ENCODE data around the gene MAGI1. TPM values are rescaled to one million over a fixed set of nuclear protein-coding genes. Genes with fewer than 3 reads are reported as not detected.

The MAGI1 gene
- total and polyA plus RNA-seq, 2 experiments from 2014 or later = 33.9 to 87.0 TPM

DNA sequence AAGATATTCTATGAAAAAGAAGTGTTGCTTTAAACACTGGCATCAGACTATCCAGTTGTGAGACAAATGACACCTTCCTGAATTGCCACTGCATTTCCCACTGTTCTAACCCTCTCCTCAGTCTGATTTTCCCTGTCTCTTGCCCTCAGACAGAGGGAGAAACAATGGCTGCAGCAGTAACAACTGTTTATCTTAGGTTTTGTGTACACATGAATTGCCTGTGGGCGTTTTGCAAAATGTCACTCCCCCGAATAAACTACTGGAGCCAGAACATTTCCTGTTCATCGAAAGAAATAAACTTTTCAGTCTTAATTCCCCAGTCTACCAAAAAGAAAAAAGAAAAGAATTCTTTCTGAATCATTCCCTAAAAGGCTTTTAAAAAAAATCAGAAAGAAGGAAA lies 155.1 kb downstream of the MAGI1 start:
- Histone ChIP-seq H3K4me1 (ENCODE audit: low read depth) (no peaks in the 10 kb centered on the region), H3K9me3 (ENCODE audit: low read depth) (no peaks in the 10 kb centered on the region), H3K27ac (no peak overlapping the region), H3K4me3 (no peak overlapping the region), H3K36me3 (no peaks in the 10 kb centered on the region), H3K27me3 (no peaks in the 10 kb centered on the region)
- DNase-seq (ENCODE audit: low read depth in 1 of 2, low spot score in 1 of 2) = peak in 1 of 2 donors; percentile 42
- TF ChIP-seq, protein P1, sequence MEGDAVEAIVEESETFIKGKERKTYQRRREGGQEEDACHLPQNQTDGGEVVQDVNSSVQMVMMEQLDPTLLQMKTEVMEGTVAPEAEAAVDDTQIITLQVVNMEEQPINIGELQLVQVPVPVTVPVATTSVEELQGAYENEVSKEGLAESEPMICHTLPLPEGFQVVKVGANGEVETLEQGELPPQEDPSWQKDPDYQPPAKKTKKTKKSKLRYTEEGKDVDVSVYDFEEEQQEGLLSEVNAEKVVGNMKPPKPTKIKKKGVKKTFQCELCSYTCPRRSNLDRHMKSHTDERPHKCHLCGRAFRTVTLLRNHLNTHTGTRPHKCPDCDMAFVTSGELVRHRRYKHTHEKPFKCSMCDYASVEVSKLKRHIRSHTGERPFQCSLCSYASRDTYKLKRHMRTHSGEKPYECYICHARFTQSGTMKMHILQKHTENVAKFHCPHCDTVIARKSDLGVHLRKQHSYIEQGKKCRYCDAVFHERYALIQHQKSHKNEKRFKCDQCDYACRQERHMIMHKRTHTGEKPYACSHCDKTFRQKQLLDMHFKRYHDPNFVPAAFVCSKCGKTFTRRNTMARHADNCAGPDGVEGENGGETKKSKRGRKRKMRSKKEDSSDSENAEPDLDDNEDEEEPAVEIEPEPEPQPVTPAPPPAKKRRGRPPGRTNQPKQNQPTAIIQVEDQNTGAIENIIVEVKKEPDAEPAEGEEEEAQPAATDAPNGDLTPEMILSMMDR (IDR thresholded peaks at IDR 0.05; ENCODE audit: low read depth, low read length) = no peak

GRCh38 chr3:65880350-65880749 lies 158.4 kb downstream of the MAGI1 start:
- H3K36me3 ChIP-seq = no peaks in the 10 kb centered on the region
- H3K4me1 ChIP-seq (ENCODE audit: low read depth) = no peaks in the 10 kb centered on the region
- DNase-seq (ENCODE audit: low read depth in 1 of 2, low spot score in 1 of 2) = no peak
- no peaks in the 10 kb centered on the region for H3K27me3 ChIP-seq
- TF ChIP-seq, protein P1 (IDR thresholded peaks at IDR 0.05; ENCODE audit: low read depth, low read length) = no peak
- H3K9me3 ChIP-seq (ENCODE audit: low read depth) = no peaks in the 10 kb centered on the region
- no peak overlapping the region for H3K4me3 ChIP-seq
- no peak overlapping the region for H3K27ac ChIP-seq

- Histone ChIP-seq H3K9me3 (ENCODE audit: low read depth) (no peaks in the 10 kb centered on the region), H3K27me3 (no peaks in the 10 kb centered on the region), H3K36me3 (no peaks in the 10 kb centered on the region), H3K4me1 (ENCODE audit: low read depth) (no peaks in the 10 kb centered on the region), H3K27ac (no peak overlapping the region), H3K4me3 (no peak overlapping the region)
- TF ChIP-seq, protein P1 (IDR thresholded peaks at IDR 0.05; ENCODE audit: low read depth, low read length) = no peak
- DNase-seq (ENCODE audit: low read depth in 1 of 2, low spot score in 1 of 2) = no peak
Measured at GRCh38 chr3:65879372-65879771, 159.3 kb downstream of the MAGI1 start.

- Histone ChIP-seq H3K27ac (no peak overlapping the region), H3K4me3 (no peak overlapping the region)
- no peak for DNase-seq (ENCODE audit: low read depth in 1 of 2, low spot score in 1 of 2)
Measured at GRCh38 chr3:65878831-65879230, 159.9 kb downstream of the MAGI1 start.

GRCh38 chr3:65877160-65877559 lies 161.6 kb downstream of the MAGI1 start:
- no peak for DNase-seq (ENCODE audit: low read depth in 1 of 2, low spot score in 1 of 2)

More at GRCh38 chr3:65878831-65879230, 159.9 kb downstream of the MAGI1 start:
- Histone ChIP-seq H3K9me3 (ENCODE audit: low read depth) (no peaks in the 10 kb centered on the region), H3K27me3 (no peaks in the 10 kb centered on the region), H3K36me3 (no peaks in the 10 kb centered on the region), H3K4me1 (ENCODE audit: low read depth) (no peaks in the 10 kb centered on the region)
- TF ChIP-seq, protein P1 (IDR thresholded peaks at IDR 0.05; ENCODE audit: low read depth, low read length) = no peak

More at GRCh38 chr3:65877160-65877559, 161.6 kb downstream of the MAGI1 start:
- H3K4me3 ChIP-seq = no peak overlapping the region
- H3K4me1 ChIP-seq (ENCODE audit: low read depth) = no peaks in the 10 kb centered on the region
- no peak overlapping the region for H3K27ac ChIP-seq
- H3K9me3 ChIP-seq (ENCODE audit: low read depth) = no peaks in the 10 kb centered on the region
- H3K36me3 ChIP-seq = no peaks in the 10 kb centered on the region
- no peaks in the 10 kb centered on the region for H3K27me3 ChIP-seq
- TF ChIP-seq, protein P1 (IDR thresholded peaks at IDR 0.05; ENCODE audit: low read depth, low read length) = no peak
